OCI-LY7 (cell line): ENCODE data around the gene ANKRD11. TPM values are rescaled to one million over a fixed set of nuclear protein-coding genes. Genes with fewer than 3 reads are reported as not detected.
A peak's percentile ranks its signal among the peaks of the same experiment; 100 is the strongest.

Source experiments
- BruUV-seq: library from RNA; stranded (reverse); fragments of 400-500 nt; replicated peaks from 2 replicates; lab custom pipeline; 2021; lab: Mats Ljungman, UMichigan
- CTCF ChIA-PET: fragments of 300-600 bp; sonication (Branson Sonifier 250); formaldehyde crosslinking; loops from one replicate; lab custom pipeline; 2022; ENCODE audit warnings: antibody characterized with exemption; ENCODE audit not compliant: unreplicated experiment; lab: Charles Lee
- POLR2A ChIA-PET: fragments of 300-600 bp; sonication (Branson Sonifier 250); formaldehyde crosslinking; loops from one replicate; lab custom pipeline; 2022; ENCODE audit warnings: antibody characterized with exemption; lab: Charles Lee
- DNase-seq: peaks from one replicate; pipeline ENCODE4 v3.0.0-alpha.2; 2015; ENCODE audit warnings: low spot score
- H2AFZ ChIP-seq: fragments of 200-600 bp; sonication (generic), shearing (Covaris generic); 2 replicates; pipeline ENCODE4 v1.6.1; 2014; ENCODE audit warnings: mild to moderate bottlenecking, antibody characterized with exemption, low read length, moderate library complexity
- H3K27ac ChIP-seq: fragments of 200-600 bp; sonication (generic); 2 replicates; pipeline ENCODE4 v1.5.1; 2014; ENCODE audit warnings: mixed run types, low read depth, mild to moderate bottlenecking, moderate library complexity, low read length, inconsistent platforms; ENCODE audit not compliant: poor library complexity, severe bottlenecking
- H3K36me3 ChIP-seq: fragments of 200-600 bp; sonication (generic); 2 replicates; pipeline ENCODE4 v1.6.1; 2014; ENCODE audit warnings: mild to moderate bottlenecking, antibody characterized with exemption, low read length, moderate library complexity, mixed read lengths; ENCODE audit not compliant: insufficient read depth
- H3K4me1 ChIP-seq: fragments of 200-600 bp; sonication (generic); 2 replicates; pipeline ENCODE4 v1.5.1; 2014; ENCODE audit warnings: mild to moderate bottlenecking, low read length; ENCODE audit not compliant: insufficient read depth, poor library complexity, severe bottlenecking
- H3K4me2 ChIP-seq: fragments of 200-600 bp; sonication (generic); 2 replicates; pipeline ENCODE4 v1.6.1; 2014; ENCODE audit warnings: mild to moderate bottlenecking, low read length
- H3K4me3 ChIP-seq: fragments of 200-600 bp; sonication (generic); 2 replicates; pipeline ENCODE4 v1.5.1; 2014; ENCODE audit warnings: mild to moderate bottlenecking, low read depth, low read length; ENCODE audit not compliant: poor library complexity, severe bottlenecking
- H3K79me2 ChIP-seq: fragments of 200-600 bp; sonication (generic); 2 replicates; pipeline ENCODE4 v1.6.1; 2016; ENCODE audit warnings: low read depth, mild to moderate bottlenecking, low read length, moderate library complexity, mixed read lengths; ENCODE audit not compliant: insufficient read depth
- H3K9me2 ChIP-seq: fragments of 200-600 bp; sonication (generic); 2 replicates; pipeline ENCODE4 v1.6.1; 2016; ENCODE audit warnings: mild to moderate bottlenecking, low read length, mixed read lengths; ENCODE audit not compliant: insufficient read depth
- H3K9me3 ChIP-seq: fragments of 200-600 bp; sonication (generic); 2 replicates; pipeline ENCODE4 v1.6.1; 2014; ENCODE audit warnings: mild to moderate bottlenecking, mixed run types, low read length, mixed read lengths
- H4K20me1 ChIP-seq: fragments of 200-600 bp; sonication (generic); 2 replicates; pipeline ENCODE4 v1.6.1; 2014; ENCODE audit warnings: mild to moderate bottlenecking, antibody characterized with exemption, low read length, moderate library complexity, mixed read lengths; ENCODE audit not compliant: insufficient read depth
- CTCF ChIP-seq: fragments of 200-600 bp; sonication (generic); conservative IDR thresholded peaks from 2 replicates; pipeline ENCODE4 v1.5.1; 2014; ENCODE audit warnings: mild to moderate bottlenecking, antibody characterized with exemption, low read length, moderate library complexity, mixed read lengths
- EZH2phosphoT487 ChIP-seq: fragments of 200-600 bp; sonication (generic); IDR thresholded peaks from 2 replicates; pipeline ENCODE4 v1.6.1; 2018; ENCODE audit warnings: low read depth, borderline replicate concordance, mild to moderate bottlenecking, mixed run types, antibody characterized with exemption, low read length, moderate library complexity, mixed read lengths
- intact Hi-C: fragments of 100-400 bp; cut with micrococcal nuclease; formaldehyde crosslinking; loops from one replicate; pipeline ENCODE4 v1.10.0; 2022; ENCODE audit not compliant: unreplicated experiment
- total RNA-seq, 2 experiments: library from RNA; depleted of rRNA in 1 of 2; stranded (reverse); fragments of >200 nt in 1 of 2; shearing (Covaris generic) in 1 of 2; gene quantifications; 2 replicates each; pipeline ENCODE4 v1.2.3, GENCODE V29; 2014 to 2022

ANKRD11 gene
- total RNA-seq, 2 experiments from 2014 or later = 89.1 to 251 TPM

DNA sequence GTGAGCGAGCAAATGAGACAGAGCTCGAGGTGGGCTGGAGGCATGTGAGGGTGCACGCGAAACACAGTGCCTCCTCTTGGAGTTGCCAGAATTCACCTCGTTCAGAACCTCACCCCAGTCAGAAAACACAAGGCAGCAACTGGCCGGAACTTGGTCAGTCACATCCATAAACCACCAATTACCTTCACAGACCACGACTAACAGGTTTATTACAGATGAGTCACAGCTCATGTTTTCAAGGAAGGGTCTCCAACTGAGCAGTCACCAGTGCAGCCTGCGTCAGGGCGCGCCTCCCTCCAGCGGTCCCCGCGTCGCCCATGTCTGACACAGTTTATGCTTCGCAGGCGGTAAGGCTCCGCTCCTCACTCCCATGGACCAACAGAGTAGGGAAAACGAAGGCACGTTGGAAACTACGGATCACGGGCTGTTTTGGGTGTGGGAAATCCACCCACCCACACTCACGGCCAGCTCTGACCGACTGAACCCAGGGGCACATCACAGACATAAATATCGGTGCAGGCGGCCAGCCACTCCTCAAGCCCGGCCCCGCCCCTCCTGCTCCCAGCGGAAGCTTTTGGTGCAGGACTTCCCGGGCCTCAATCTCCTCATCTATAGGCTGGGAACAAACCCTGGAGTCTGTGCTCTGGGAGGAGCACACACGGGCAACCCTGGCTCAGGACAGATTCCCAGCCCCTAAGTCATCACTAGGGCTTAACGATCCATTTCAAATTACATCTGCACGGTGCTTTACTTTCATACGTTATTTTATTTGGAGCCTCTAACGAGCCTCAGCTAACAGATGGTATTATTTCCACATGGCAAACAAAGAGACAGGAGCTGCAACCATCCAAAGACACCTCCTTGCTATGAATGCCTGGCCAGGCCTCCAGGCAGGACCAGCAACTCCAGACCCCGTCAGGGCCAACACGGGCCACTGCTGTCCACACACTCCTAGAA lies 146.6 kb downstream of the ANKRD11 start:
- H3K27ac ChIP-seq = no peak overlapping the region
- no peak overlapping the region for H3K4me2 ChIP-seq
- intact Hi-C loops = no loop called here
- H4K20me1 ChIP-seq = peaks cover 22% of the 10 kb centered on the region; the same call in 1 of the 2 replicates
- H3K9me3 ChIP-seq = no peaks in the 10 kb centered on the region
- CTCF ChIA-PET = no interaction called here
- no peak overlapping the region for H3K4me3 ChIP-seq
- DNase-seq = no peak
- BruUV-seq = no TSS peak
- peaks cover 19% of the 10 kb centered on the region for H3K36me3 ChIP-seq
- peaks cover 100% of the 10 kb centered on the region for H3K79me2 ChIP-seq
- POLR2A ChIA-PET = interaction anchor here (0.6 kb wide), 1 partner anchor 167 kb away, joined by 10 read pairs; no protein-coding TSS in a partner anchor
- no peaks in the 10 kb centered on the region for H3K9me2 ChIP-seq
- TF ChIP-seq EZH2phosphoT487 (no peak), CTCF (no peak)
- H3K4me1 ChIP-seq = peaks cover 25% of the 10 kb centered on the region
- no peak overlapping the region for H2AFZ ChIP-seq

DNA sequence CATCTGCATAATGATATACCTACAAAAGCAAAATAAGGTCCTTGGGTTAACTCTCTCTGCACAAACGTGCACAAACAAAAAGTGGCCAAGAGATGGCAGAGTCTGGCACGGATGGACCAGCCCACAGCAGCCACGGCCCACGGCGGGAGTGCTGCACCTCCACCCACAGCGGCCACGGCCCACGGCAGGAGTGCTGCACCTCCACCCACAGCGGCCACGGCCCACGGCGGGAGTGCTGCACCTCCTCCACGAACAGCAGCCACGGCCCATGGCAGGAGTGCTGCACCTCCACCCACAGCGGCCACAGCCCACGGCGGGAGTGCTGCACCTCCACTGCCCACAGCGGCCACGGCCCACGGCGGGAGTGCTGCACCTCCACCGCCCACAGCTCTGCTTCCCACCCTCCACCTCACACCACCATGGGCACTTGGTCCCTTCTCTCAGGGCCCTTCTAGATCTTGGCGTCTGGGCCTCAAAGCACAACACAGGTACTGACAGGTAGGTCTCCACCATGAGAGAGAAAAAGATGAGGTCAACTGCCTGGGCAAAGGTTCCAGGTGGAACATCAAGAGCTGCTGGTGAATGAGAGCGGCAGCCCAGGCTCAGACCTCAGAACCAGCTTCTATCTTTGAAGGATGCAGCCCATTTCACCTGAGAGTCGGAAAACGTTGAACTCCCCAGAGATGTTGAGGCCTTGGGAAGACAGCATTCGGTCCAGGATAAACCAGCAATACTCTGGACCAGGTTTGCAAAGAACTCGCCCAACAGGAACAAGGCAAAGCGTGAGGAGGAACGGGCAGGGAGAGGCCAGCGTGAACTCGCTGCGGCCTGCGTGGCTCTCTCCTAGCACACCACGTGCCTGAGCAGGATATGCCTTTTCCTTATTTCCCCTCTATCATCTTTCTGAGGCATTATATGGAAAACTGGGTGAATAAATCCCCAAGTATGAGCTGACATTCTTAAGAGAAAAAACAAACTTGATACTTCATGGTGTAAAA lies 148.4 kb downstream of the ANKRD11 start:
- H3K27ac ChIP-seq = no peak overlapping the region
- H3K4me2 ChIP-seq = no peak overlapping the region
- H3K4me1 ChIP-seq = peaks cover 20% of the 10 kb centered on the region
- no peak overlapping the region for H3K4me3 ChIP-seq
- 0 out of 2 replicates have a peak, but pooled peaks have one; percentile 17 for TF ChIP-seq CTCF
- TF ChIP-seq EZH2phosphoT487 = no peak
- no peaks in the 10 kb centered on the region for H3K9me2 ChIP-seq
- BruUV-seq = no TSS peak
- H3K79me2 ChIP-seq = peaks cover 100% of the 10 kb centered on the region
- H4K20me1 ChIP-seq = peaks cover 12% of the 10 kb centered on the region; the same call in 1 of the 2 replicates
- intact Hi-C loops = no loop called here
- no peak overlapping the region for H2AFZ ChIP-seq
- peaks cover 19% of the 10 kb centered on the region for H3K36me3 ChIP-seq
- CTCF ChIA-PET = no interaction called here
- POLR2A ChIA-PET = no interaction called here
- H3K9me3 ChIP-seq = no peaks in the 10 kb centered on the region
- no peak for DNase-seq
